OCI-LY1 (cell line): ENCODE results near the gene NLK.

ENCODE experiments used
- EZH2 ChIP-seq: fragments of 200-600 bp; sonication (generic), shearing (Covaris generic); IDR thresholded peaks from 2 replicates; pipeline ENCODE4 v1.8.0; 2017; ENCODE audit warnings: borderline replicate concordance, mixed run types, mild to moderate bottlenecking, antibody characterized with exemption, low read length, moderate library complexity, mixed read lengths
- TF ChIP-seq, protein P1 (sequence below): fragments of 200-600 bp; sonication (generic), shearing (Covaris generic); IDR thresholded peaks from 2 replicates; pipeline ENCODE4 v1.5.1; 2017; ENCODE audit warnings: mild to moderate bottlenecking, antibody characterized with exemption, low read length, moderate library complexity, mixed read lengths

DNA sequence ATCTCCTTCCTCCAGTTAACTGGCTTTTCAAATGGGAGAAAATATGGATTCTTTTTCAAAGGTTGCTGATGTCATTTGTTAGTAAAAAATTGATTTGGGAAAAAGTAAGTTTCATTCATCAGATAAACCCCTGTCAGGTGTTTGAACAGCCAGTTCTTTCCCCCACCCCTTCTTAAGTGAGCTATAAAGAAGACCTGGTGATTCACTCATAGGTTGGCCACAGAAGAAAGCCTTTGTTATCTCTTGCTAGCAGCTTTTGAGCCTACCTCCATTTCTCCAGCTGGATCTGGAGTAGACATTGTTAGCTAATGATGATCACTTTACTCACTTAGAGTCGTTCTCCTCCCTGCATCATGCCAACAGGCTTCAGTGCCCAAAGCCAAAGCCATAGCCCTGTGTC, 63.0 kb downstream of the NLK start:
- TF ChIP-seq, protein P1, sequence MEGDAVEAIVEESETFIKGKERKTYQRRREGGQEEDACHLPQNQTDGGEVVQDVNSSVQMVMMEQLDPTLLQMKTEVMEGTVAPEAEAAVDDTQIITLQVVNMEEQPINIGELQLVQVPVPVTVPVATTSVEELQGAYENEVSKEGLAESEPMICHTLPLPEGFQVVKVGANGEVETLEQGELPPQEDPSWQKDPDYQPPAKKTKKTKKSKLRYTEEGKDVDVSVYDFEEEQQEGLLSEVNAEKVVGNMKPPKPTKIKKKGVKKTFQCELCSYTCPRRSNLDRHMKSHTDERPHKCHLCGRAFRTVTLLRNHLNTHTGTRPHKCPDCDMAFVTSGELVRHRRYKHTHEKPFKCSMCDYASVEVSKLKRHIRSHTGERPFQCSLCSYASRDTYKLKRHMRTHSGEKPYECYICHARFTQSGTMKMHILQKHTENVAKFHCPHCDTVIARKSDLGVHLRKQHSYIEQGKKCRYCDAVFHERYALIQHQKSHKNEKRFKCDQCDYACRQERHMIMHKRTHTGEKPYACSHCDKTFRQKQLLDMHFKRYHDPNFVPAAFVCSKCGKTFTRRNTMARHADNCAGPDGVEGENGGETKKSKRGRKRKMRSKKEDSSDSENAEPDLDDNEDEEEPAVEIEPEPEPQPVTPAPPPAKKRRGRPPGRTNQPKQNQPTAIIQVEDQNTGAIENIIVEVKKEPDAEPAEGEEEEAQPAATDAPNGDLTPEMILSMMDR = no peak
- TF ChIP-seq EZH2 = no peak
